H1 (cell line): ENCODE measurements around the gene AGAP3. TPM values are rescaled to one million over a fixed set of nuclear protein-coding genes. Genes with fewer than 3 reads are reported as not detected.

Source experiments
- CTCF ChIA-PET: fragments of 300-600 bp; sonication (Branson Sonifier 250); formaldehyde crosslinking; loops from one replicate; lab custom pipeline; 2021; ENCODE audit not compliant: partially characterized antibody; lab: Charles Lee
- POLR2A ChIA-PET: fragments of 300-600 bp; sonication (Branson Sonifier 250); formaldehyde crosslinking; loops from one replicate; lab custom pipeline; 2021; ENCODE audit warnings: inconsistent platforms; ENCODE audit not compliant: partially characterized antibody; lab: Charles Lee
- DNase-seq, 2 experiments: peaks; one replicate each; pipeline versions ENCODE4 v3.0.0 to v3.0.0-alpha.2; 2010 to 2022; ENCODE audit warnings: low spot score in 2 of 2, low read depth in 1 of 2, mixed read lengths in 1 of 2
- FAIRE-seq: peaks from 2 replicates; lab custom pipeline; 2011; peaks lifted over from hg19 to GRCh38; lab: Jason Lieb, UNC
- H2AFZ ChIP-seq: 2 replicates; pipeline ENCODE4 v1.8.1; 2012; ENCODE audit warnings: low read length, inconsistent platforms
- H2AK5ac ChIP-seq: 2 replicates; pipeline ENCODE4 v1.6.1; 2013; ENCODE audit warnings: low read depth, low read length
- H2BK120ac ChIP-seq: replicated peaks from 2 replicates; pipeline ENCODE3; 2013; ENCODE audit warnings: low read depth, low read length, inconsistent platforms
- H2BK12ac ChIP-seq: 2 replicates; pipeline ENCODE4 v1.6.1; 2013; ENCODE audit warnings: low read depth, low read length
- H2BK15ac ChIP-seq: 2 replicates; pipeline ENCODE4 v1.6.1; 2013; ENCODE audit warnings: low read length
- H2BK20ac ChIP-seq: 2 replicates; pipeline ENCODE4 v1.6.1; 2013; ENCODE audit warnings: low read length
- H2BK5ac ChIP-seq: 2 replicates; pipeline ENCODE4 v1.6.1; 2013; ENCODE audit warnings: low read depth, low read length
- H3K14ac ChIP-seq: 2 replicates; pipeline ENCODE4 v1.6.1; 2013; ENCODE audit warnings: inconsistent platforms; ENCODE audit not compliant: insufficient read length
- H3K18ac ChIP-seq: 2 replicates; pipeline ENCODE4 v1.6.1; 2013; ENCODE audit warnings: low read length; ENCODE audit errors: extremely low read depth
- H3K23ac ChIP-seq: 2 replicates; pipeline ENCODE4 v1.6.1; 2013; ENCODE audit warnings: inconsistent platforms; ENCODE audit not compliant: insufficient read length
- H3K23me2 ChIP-seq: 2 replicates; pipeline ENCODE4 v1.6.1; 2013; ENCODE audit warnings: low read depth, low read length
- H3K27ac ChIP-seq: 2 replicates; pipeline ENCODE4 v1.6.1; 2011; ENCODE audit warnings: low read depth, low read length, inconsistent platforms
- H3K27me3 ChIP-seq, 4 experiments: replicated peaks in 1 of 4; 1 replicate in 1 of 4; 2 replicates in 3 of 4; pipeline versions ENCODE4 v1.6.1 to v1.8.1; 2011 to 2013; ENCODE audit warnings: low read length in 3 of 4, mild to moderate bottlenecking in 3 of 4, inconsistent platforms in 2 of 4, mixed read lengths in 2 of 4, moderate library complexity in 1 of 4; ENCODE audit not compliant: control insufficient read depth in 3 of 4, insufficient read depth in 3 of 4; ENCODE audit errors: extremely low read depth in 1 of 4
- H3K36me3 ChIP-seq, 4 experiments: 2 replicates each; pipeline versions ENCODE4 v1.6.1 to v1.8.1; 2011 to 2013; ENCODE audit warnings: mild to moderate bottlenecking in 4 of 4, low read length in 3 of 4, moderate library complexity in 2 of 4, control low read depth in 1 of 4, inconsistent platforms in 1 of 4; ENCODE audit not compliant: insufficient read depth in 4 of 4, control insufficient read depth in 2 of 4
- H3K4ac ChIP-seq: replicated peaks from 2 replicates; pipeline ENCODE3; 2013; ENCODE audit warnings: low read length, low read depth, mixed read lengths, inconsistent platforms; ENCODE audit not compliant: insufficient read length
- H3K4me1 ChIP-seq, 4 experiments: replicated peaks in 1 of 4; 1 replicate in 1 of 4; 2 replicates in 3 of 4; pipeline versions ENCODE4 v1.6.1 to v1.8.1; 2011 to 2013; ENCODE audit warnings: low read length in 3 of 4, inconsistent platforms in 2 of 4, mixed read lengths in 1 of 4; ENCODE audit not compliant: insufficient read depth in 4 of 4, control insufficient read depth in 3 of 4
- H3K4me2 ChIP-seq, 2 experiments: 2 replicates each; pipeline versions ENCODE4 v1.6.1 to v1.8.1; 2011 to 2013; ENCODE audit warnings: low read depth in 2 of 2, low read length in 2 of 2, control low read depth in 1 of 2, inconsistent platforms in 1 of 2, mild to moderate bottlenecking in 1 of 2; ENCODE audit not compliant: insufficient read depth in 1 of 2
- H3K4me3 ChIP-seq, 4 experiments: fragments of 200-600, 300-600 bp in 1 of 4; sonication (generic), shearing (Covaris generic), sonication (Bioruptor Twin) in 1 of 4; 2 replicates each; pipeline versions ENCODE4 v1.5.1 to v1.8.1; 2011 to 2016; ENCODE audit warnings: low read length in 4 of 4, low read depth in 3 of 4, control low read depth in 2 of 4, inconsistent platforms in 2 of 4, mild to moderate bottlenecking in 2 of 4, mixed read lengths in 1 of 4, moderate library complexity in 1 of 4; ENCODE audit not compliant: insufficient read depth in 2 of 4; ENCODE audit errors: extremely low read depth in 1 of 4
- H3K56ac ChIP-seq: replicated peaks from 2 replicates; pipeline ENCODE3; 2013; ENCODE audit warnings: low read depth, mild to moderate bottlenecking, mixed read lengths, low read length, inconsistent platforms; ENCODE audit not compliant: insufficient read length
- H3K79me1 ChIP-seq: 2 replicates; pipeline ENCODE4 v1.6.1; 2013; ENCODE audit warnings: low read depth, low read length, control low read depth
- H3K79me2 ChIP-seq, 2 experiments: 2 replicates each; pipeline versions ENCODE4 v1.6.1 to v1.8.1; 2012 to 2013; ENCODE audit warnings: low read length in 2 of 2, mild to moderate bottlenecking in 2 of 2, inconsistent platforms in 1 of 2; ENCODE audit not compliant: insufficient read depth in 2 of 2, control insufficient read depth in 1 of 2
- H3K9ac ChIP-seq, 4 experiments: replicated peaks in 1 of 4; 1 replicate in 1 of 4; 2 replicates in 3 of 4; pipeline versions ENCODE4 v1.6.1 to v1.8.1; 2011 to 2013; ENCODE audit warnings: low read depth in 3 of 4, low read length in 3 of 4, control low read depth in 2 of 4, mild to moderate bottlenecking in 2 of 4, moderate library complexity in 2 of 4, inconsistent platforms in 1 of 4; ENCODE audit errors: extremely low read depth in 1 of 4
- H3K9me3 ChIP-seq, 2 experiments: 2 replicates each; pipeline versions ENCODE4 v1.6.1 to v1.8.1; 2012 to 2013; ENCODE audit warnings: mild to moderate bottlenecking in 2 of 2, moderate library complexity in 2 of 2, control low read depth in 1 of 2, inconsistent platforms in 1 of 2, low read depth in 1 of 2, low read length in 1 of 2, mixed read lengths in 1 of 2; ENCODE audit not compliant: insufficient read depth in 2 of 2
- H4K20me1 ChIP-seq, 2 experiments: replicated peaks in 1 of 2; 2 replicates each; pipeline versions ENCODE3 to v1.8.1; 2011 to 2013; ENCODE audit warnings: inconsistent platforms in 2 of 2, low read length in 2 of 2, mild to moderate bottlenecking in 1 of 2; ENCODE audit not compliant: insufficient read depth in 2 of 2, control insufficient read depth in 1 of 2
- H4K5ac ChIP-seq: 2 replicates; pipeline ENCODE4 v1.6.1; 2013; ENCODE audit warnings: low read length, low read depth, mixed read lengths, inconsistent platforms; ENCODE audit not compliant: insufficient read length
- H4K8ac ChIP-seq: 2 replicates; pipeline ENCODE4 v1.8.0; 2013; ENCODE audit warnings: mild to moderate bottlenecking, moderate library complexity, low read length, inconsistent platforms; ENCODE audit not compliant: insufficient read depth; ENCODE audit errors: extremely low read depth
- H4K91ac ChIP-seq: replicated peaks from 2 replicates; pipeline ENCODE3; 2013; ENCODE audit warnings: low read length, mixed read lengths, inconsistent platforms; ENCODE audit not compliant: insufficient read length
- ASH2L ChIP-seq: fragments of 200-600, 300-600 bp; sonication (generic); IDR thresholded peaks from one replicate; pipeline ENCODE4 v1.7.1; 2017; ENCODE audit warnings: low read length
- CREB1 ChIP-seq: IDR thresholded peaks from 2 replicates; pipeline ENCODE4 v1.6.1; 2012; ENCODE audit warnings: inconsistent platforms
- KDM1A ChIP-seq: fragments of 200-600, 300-600 bp; sonication (generic); IDR thresholded peaks from 2 replicates; pipeline ENCODE4 v1.7.1; 2016; ENCODE audit warnings: mild to moderate bottlenecking, low read length, borderline replicate concordance
- RAD21 ChIP-seq, 2 experiments: IDR thresholded peaks in 1 of 2; conservative IDR thresholded peaks in 1 of 2; 2 replicates each; pipeline ENCODE4 v1.6.1; 2011; ENCODE audit warnings: low read depth in 2 of 2, low read length in 2 of 2, improper control_type of control experiment in 1 of 2, inconsistent platforms in 1 of 2, mild to moderate bottlenecking in 1 of 2, moderate library complexity in 1 of 2
- RXRA ChIP-seq: IDR thresholded peaks from 2 replicates; pipeline ENCODE4 v1.6.1; 2011; ENCODE audit warnings: low read depth, mild to moderate bottlenecking, low read length, moderate library complexity; ENCODE audit not compliant: insufficient read depth
- SP4 ChIP-seq: IDR thresholded peaks from 2 replicates; pipeline ENCODE4 v1.6.1; 2012; ENCODE audit warnings: low read length, inconsistent platforms
- TEAD4 ChIP-seq: IDR thresholded peaks from 2 replicates; pipeline ENCODE4 v1.6.1; 2012; ENCODE audit warnings: low read depth, low read length, inconsistent platforms, mixed read lengths
- WGBS, 2 experiments: shearing (Covaris generic) in 1 of 2; methylation state at CpG; one replicate each; pipeline versions ENCODE4 v1.1.6 to v1.1.7; 2013 to 2015; ENCODE audit warnings: low lambda C conversion rate in 2 of 2, mixed read lengths in 2 of 2, inconsistent platforms in 1 of 2, low coverage in 1 of 2, missing lambda C conversion rate in 1 of 2; ENCODE audit not compliant: insufficient replicate concordance in 2 of 2, insufficient coverage in 1 of 2, insufficient read length in 1 of 2; ENCODE audit errors: extremely low coverage in 1 of 2, missing lambda C conversion rate in 1 of 2; 5-methylcytosine and 5-hydroxymethylcytosine counted together
- polyA plus RNA-seq, 7 experiments: library from polyadenylated mRNA; depleted of rRNA in 3 of 7; stranded (reverse) in 5 of 7; unstranded in 2 of 7; fragments of >200 nt in 5 of 7; fragments of 200-250 nt in 2 of 7; gene quantifications; 1 replicate in 5 of 7; 2 replicates in 1 of 7; 4 replicates in 1 of 7; pipeline versions ENCODE4 v1.2.1 to v1.2.3, GENCODE V29; 2011 to 2013; ENCODE audit warnings: missing spikeins in 2 of 7, mixed read lengths in 2 of 7
- total RNA-seq: library from RNA; stranded (reverse); fragmentation: NEBNext Ultra II Directional; extraction: Animal tissue kit (Norgen Biotek cat#: 25700); gene quantifications from 2 replicates; pipeline ENCODE4 v1.2.1, GENCODE V29; 2021
- TF ChIP-seq, protein P1 (sequence below): IDR thresholded peaks from 2 replicates; pipeline ENCODE4 v1.6.1; 2012; ENCODE audit warnings: low read length, inconsistent platforms

Gene AGAP3
- total and polyA plus RNA-seq, 2 of the 8 experiments (the other 6 are each of a cell fraction or from before 2014, with no cell fraction given), result 66.4 to 120 TPM

DNA sequence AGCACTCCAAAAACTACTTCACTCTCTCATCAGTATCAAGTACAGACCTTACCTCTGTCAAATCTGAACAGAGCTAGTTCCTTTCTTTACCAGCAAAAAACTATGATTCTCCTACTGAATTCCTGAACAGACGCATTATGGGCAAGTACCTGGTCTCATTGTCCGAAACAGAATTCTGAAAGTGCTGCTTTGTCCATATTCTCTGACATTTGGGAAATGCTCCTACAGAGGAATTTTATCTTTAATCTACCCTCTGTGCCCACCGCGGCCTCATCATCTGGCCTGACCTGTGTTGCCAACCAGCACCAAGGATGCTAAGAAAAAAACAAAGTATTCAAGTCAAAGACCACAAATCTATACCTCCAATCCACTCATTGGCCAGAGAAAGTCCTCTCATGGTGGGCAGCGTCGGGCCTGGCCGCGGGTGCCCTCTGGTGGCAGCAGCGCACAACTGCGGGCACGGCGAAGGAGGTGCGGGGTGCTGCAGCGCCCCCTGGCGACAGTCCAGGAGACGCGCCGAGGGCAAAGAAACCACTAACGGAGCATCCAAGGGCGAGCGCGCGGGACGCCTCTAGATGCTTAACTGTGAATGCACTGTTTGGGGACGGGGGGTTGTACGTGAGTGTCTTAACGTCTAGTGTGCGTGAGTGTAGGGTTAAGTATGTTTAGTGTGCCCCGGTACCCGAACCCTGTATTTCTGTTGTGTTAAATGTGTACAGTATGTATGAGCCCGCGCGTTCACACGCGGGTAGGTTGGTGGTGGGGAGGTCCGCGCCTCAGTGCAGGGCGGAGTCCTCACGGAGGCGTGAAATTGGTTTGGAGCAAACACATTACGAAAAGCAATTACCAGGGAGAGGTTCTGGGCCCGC, 86.2 kb downstream of the AGAP3 start:
- Histone ChIP-seq H2BK5ac (no peak overlapping the region), H3K4me2 (no peak overlapping the region), H3K4ac (no peak overlapping the region), H4K8ac (no peak overlapping the region), H3K79me2 (no peaks in the 10 kb centered on the region), H3K23ac (no peak overlapping the region), H2AFZ (no peak overlapping the region), H3K27me3 (peaks cover 24 to 67% (median 55%) of the 10 kb centered on the region in 4 experiments), H3K36me3 (peaks cover 0 to 6% (median 0%) of the 10 kb centered on the region in 4 experiments; a peak in 1 of 8 replicates), H2BK20ac (no peak overlapping the region), H3K18ac (no peak overlapping the region), H2AK5ac (no peak overlapping the region), H3K56ac (no peak overlapping the region), H3K4me3 (no peak overlapping the region), H3K9me3 (peaks cover 1 to 14% of the 10 kb centered on the region in 2 experiments; a peak in 2 of 4 replicates), H4K91ac (no peak overlapping the region), H3K23me2 (no peaks in the 10 kb centered on the region; the same call in 1 of the 2 replicates), H3K9ac (no peak overlapping the region), H4K20me1 (no peaks in the 10 kb centered on the region), H3K4me1 (no peaks in the 10 kb centered on the region; a peak in 1 of 7 replicates), H3K27ac (no peak overlapping the region), H4K5ac (no peak overlapping the region), H2BK15ac (no peak overlapping the region), H2BK12ac (no peak overlapping the region), H3K79me1 (no peaks in the 10 kb centered on the region), H2BK120ac (no peak overlapping the region), H3K14ac (no peak overlapping the region)
- POLR2A ChIA-PET, result no interaction called here
- FAIRE-seq (peak; percentile 24), DNase-seq (peak in 1 of 2 experiments; percentile 93)
- 34% methylated on average over 42 of the region's 42 CpGs; no CpG with 5 or more reads in 1 of the 2 experiments for WGBS, 2 experiments
- CTCF ChIA-PET, result interaction anchor here (0.6 to 7.4 kb wide), 24 partner anchors 8 to 163 kb away, joined by 3 to 52 read pairs (median 4); partner anchors contain the start of gene CHPF2
- TF ChIP-seq, protein P1, sequence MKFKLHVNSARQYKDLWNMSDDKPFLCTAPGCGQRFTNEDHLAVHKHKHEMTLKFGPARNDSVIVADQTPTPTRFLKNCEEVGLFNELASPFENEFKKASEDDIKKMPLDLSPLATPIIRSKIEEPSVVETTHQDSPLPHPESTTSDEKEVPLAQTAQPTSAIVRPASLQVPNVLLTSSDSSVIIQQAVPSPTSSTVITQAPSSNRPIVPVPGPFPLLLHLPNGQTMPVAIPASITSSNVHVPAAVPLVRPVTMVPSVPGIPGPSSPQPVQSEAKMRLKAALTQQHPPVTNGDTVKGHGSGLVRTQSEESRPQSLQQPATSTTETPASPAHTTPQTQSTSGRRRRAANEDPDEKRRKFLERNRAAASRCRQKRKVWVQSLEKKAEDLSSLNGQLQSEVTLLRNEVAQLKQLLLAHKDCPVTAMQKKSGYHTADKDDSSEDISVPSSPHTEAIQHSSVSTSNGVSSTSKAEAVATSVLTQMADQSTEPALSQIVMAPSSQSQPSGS, result peak; percentile 73; the same call in 1 of the 2 replicates
- TF ChIP-seq RAD21 (IDR thresholded peaks at IDR 0.05 in 1 of 2, conservative IDR thresholded peaks at IDR 0.05 in 1 of 2; ENCODE audit: low read depth in 2 of 2, low read length in 2 of 2), result peak; percentile 93 to 97
- TF ChIP-seq CREB1, result peak; percentile 87
- TF ChIP-seq ASH2L, result no peak
- peak; percentile 74 for TF ChIP-seq TEAD4
- 0 out of 2 replicates have a peak, but pooled peaks have one; percentile 57 for TF ChIP-seq RXRA
- peak; percentile 47; the same call in 1 of the 2 replicates for TF ChIP-seq KDM1A
- peak; percentile 71; the same call in 1 of the 2 replicates for TF ChIP-seq SP4
